Ascending aorta (tissue), 2 donors: ENCODE measurements around the gene TPH1. TPM values are rescaled to one million over a fixed set of nuclear protein-coding genes. Genes with fewer than 3 reads are reported as not detected.
A peak's percentile ranks its signal among the peaks of the same experiment; 100 is the strongest.

Source experiments
- DNase-seq, 2 donors: peaks; one replicate each; pipeline ENCODE4 v3.0.0-alpha.2; 2019; ENCODE audit warnings: low spot score in 2 of 2
- H3K27ac ChIP-seq, 2 donors: fragments of 200-600 bp; sonication (generic); one replicate each; pipeline ENCODE4 v1.5.1; 2016 to 2017; ENCODE audit warnings: mild to moderate bottlenecking in 1 of 2
- H3K27me3 ChIP-seq: fragments of 200-600 bp; sonication (generic); one replicate; pipeline ENCODE4 v1.5.1; 2017
- H3K36me3 ChIP-seq, 2 donors: fragments of 200-600 bp; sonication (generic); one replicate each; pipeline ENCODE4 v1.5.1; 2016
- H3K4me1 ChIP-seq, 2 donors: fragments of 200-600 bp; sonication (generic); one replicate each; pipeline ENCODE4 v1.5.1; 2016 to 2017; ENCODE audit warnings: mild to moderate bottlenecking in 1 of 2
- H3K4me3 ChIP-seq, 2 donors: fragments of 200-600 bp; sonication (generic); one replicate each; pipeline ENCODE4 v1.5.1; 2016 to 2017; ENCODE audit warnings: mild to moderate bottlenecking in 1 of 2
- H3K9me3 ChIP-seq, 2 donors: fragments of 200-600 bp; sonication (generic); one replicate each; pipeline ENCODE4 v1.5.1; 2016
- CTCF ChIP-seq, 3 experiments: fragments of 200-600 bp in 2 of 3; fragments of 450-650 bp in 1 of 3; sonication (generic) in 2 of 3; IDR thresholded peaks; one replicate each; pipeline ENCODE4 v1.5.1; 2016 to 2019; ENCODE audit warnings: antibody characterized with exemption in 3 of 3, mild to moderate bottlenecking in 1 of 3, moderate library complexity in 1 of 3
- intact Hi-C: fragments of 100-400 bp; cut with DNase I; formaldehyde crosslinking; loops from one replicate; pipeline ENCODE4 v1.15.1; 2023
- total RNA-seq: library from RNA; depleted of rRNA; stranded (reverse); fragments of >200 nt; gene quantifications from one replicate; pipeline ENCODE4 v1.1.0, GENCODE V29; 2016

Gene TPH1
- total RNA-seq, 1 donor from 2014 or later, result 1.8 TPM

GRCh38 chr11:18013790-18014507 is 32.1 kb downstream of the TPH1 start:
- intact Hi-C loops, result loop anchor here (1.0 to 10.0 kb wide), 8 partner anchors 21 to 711 kb away; partner anchors contain the start of genes GTF2H1, HPS5, IGSF22 and SAAL1
- H3K4me1 ChIP-seq, result no peaks in the 10 kb centered on the region
- peak overlapping the region; percentile 76 to 97 for H3K4me3 ChIP-seq
- H3K27ac ChIP-seq, result peak overlapping the region; percentile 93 to 98
- no peaks in the 10 kb centered on the region for H3K9me3 ChIP-seq
- no peak for DNase-seq
- no peaks in the 10 kb centered on the region for H3K27me3 ChIP-seq
- TF ChIP-seq CTCF (IDR thresholded peaks at IDR 0.05), result no peak
- H3K36me3 ChIP-seq, result no peaks in the 10 kb centered on the region

GRCh38 chr11:18012906-18013781 is 32.9 kb downstream of the TPH1 start, which contains the start of gene SERGEF:
Gene SERGEF (minus strand): TSS chr11:18013047. CDS start chr11:18013010, 37 bp downstream.
- Histone ChIP-seq H3K27ac (peak within 1 kb of the TSS; percentile 93 to 98), H3K9me3 (no peaks in the 10 kb centered on the region), H3K4me3 (peak within 1 kb of the TSS; percentile 76 to 97), H3K36me3 (no peaks in the 10 kb centered on the region), H3K27me3 (no peaks in the 10 kb centered on the region), H3K4me1 (no peaks in the 10 kb centered on the region)
- intact Hi-C loops, result loop anchor here (1.0 to 10.0 kb wide), 8 partner anchors 20 to 712 kb away; partner anchors contain the start of genes GTF2H1, HPS5, IGSF22 and SAAL1
- DNase-seq, result peak; percentile 74 to 96
- peak in 2 of 3 experiments; percentile 9 to 20 for TF ChIP-seq CTCF (IDR thresholded peaks at IDR 0.05)

DNA sequence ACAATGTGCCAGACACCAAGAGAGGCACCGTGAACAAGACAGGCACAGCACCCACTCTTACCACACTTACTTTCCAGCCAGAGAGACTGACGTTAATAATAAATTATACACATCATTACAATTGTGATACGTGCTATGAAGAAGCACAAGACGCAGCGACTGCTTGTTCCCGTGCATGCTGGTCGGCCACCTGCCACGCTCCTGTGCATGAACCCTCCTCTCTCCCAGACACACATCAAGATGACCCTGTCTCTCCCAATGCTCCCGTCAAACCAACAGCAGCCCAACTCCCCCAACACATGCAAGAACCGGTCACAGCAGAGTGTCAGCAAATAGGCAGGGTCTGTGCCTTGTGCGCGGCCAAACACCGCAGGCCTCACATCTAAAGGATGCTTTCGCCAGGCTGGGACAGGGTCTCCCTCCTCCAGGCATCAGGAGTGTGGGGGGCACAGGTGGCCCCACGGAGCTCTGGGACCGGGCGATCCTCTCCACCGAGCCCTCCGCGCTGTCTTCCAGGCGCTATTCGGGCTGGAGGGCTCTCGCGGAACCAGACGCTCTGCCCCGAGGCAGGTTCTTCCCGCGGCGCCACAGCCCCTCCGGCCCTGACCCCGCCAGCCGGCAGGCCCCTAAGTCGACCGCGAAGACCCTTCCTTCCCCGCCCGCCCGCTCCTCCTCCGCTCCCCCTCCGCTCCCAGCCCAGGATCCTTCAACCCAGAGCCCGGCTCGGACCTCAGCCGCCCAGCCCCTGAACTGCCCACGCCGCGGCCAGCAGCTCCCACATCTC is 33.8 kb downstream of the TPH1 start:
- Histone ChIP-seq H3K4me1 (no peaks in the 10 kb centered on the region), H3K36me3 (peaks cover 0 to 4% of the 10 kb centered on the region in 2 donors), H3K9me3 (no peaks in the 10 kb centered on the region), H3K4me3 (peak overlapping the region; percentile 76 to 97), H3K27ac (peak overlapping the region; percentile 93 to 98), H3K27me3 (no peaks in the 10 kb centered on the region)
- intact Hi-C loops, result loop anchor here (2.0 to 10.0 kb wide), 7 partner anchors 20 to 712 kb away; partner anchors contain the start of genes GTF2H1, HPS5, IGSF22 and SPTY2D1
- TF ChIP-seq CTCF (IDR thresholded peaks at IDR 0.05), result no peak
- peak in 1 of 2 donors; percentile 70 for DNase-seq

GRCh38 chr11:18011633-18012032 is 34.4 kb downstream of the TPH1 start:
- DNase-seq, result no peak
- no peaks in the 10 kb centered on the region for H3K27me3 ChIP-seq
- no peaks in the 10 kb centered on the region for H3K9me3 ChIP-seq
- H3K27ac ChIP-seq, result peak overlapping the region; percentile 93 to 98
- H3K4me1 ChIP-seq, result no peaks in the 10 kb centered on the region
- no peak for TF ChIP-seq CTCF (IDR thresholded peaks at IDR 0.05)
- intact Hi-C loops, result loop anchor here (2.0 to 10.0 kb wide), 7 partner anchors 19 to 713 kb away; partner anchors contain the start of genes GTF2H1, HPS5, IGSF22 and SPTY2D1
- peak overlapping the region; percentile 76 to 97 for H3K4me3 ChIP-seq
- H3K36me3 ChIP-seq, result peaks cover 2 to 7% of the 10 kb centered on the region in 2 donors
